GM19023 (cell line): ENCODE measurements around the gene HYAL4.
"Not testable (repeated sequence)": the region's sequence is repeated elsewhere in the genome, so short reads cannot be mapped to it uniquely, and the experiment has no call there.

Experiments
- ATAC-seq: cut with Tn5 transposase; IDR thresholded peaks from one replicate; pipeline ENCODE4 v1.9.1; 2021; ENCODE audit warnings: mild to moderate bottlenecking, moderate library complexity; ENCODE audit not compliant: unreplicated experiment

HYAL4 gene

GRCh38 chr7:123846217-123846891, 1.4 kb downstream of the HYAL4 start:
- no peak for ATAC-seq

GRCh38 chr7:123847868-123848267, 2.9 kb downstream of the HYAL4 start:
- ATAC-seq = no peak

- no peak for ATAC-seq
Observed at GRCh38 chr7:123849855-123850254, 4.9 kb downstream of the HYAL4 start.

- not testable (repeated sequence) for ATAC-seq
Observed at GRCh38 chr7:123851404-123851803, 6.4 kb downstream of the HYAL4 start.

- ATAC-seq = not testable (repeated sequence)
Observed at GRCh38 chr7:123854291-123854690, 9.3 kb downstream of the HYAL4 start.

- not testable (repeated sequence) for ATAC-seq
Observed at GRCh38 chr7:123856428-123856827, 11.5 kb downstream of the HYAL4 start.

GRCh38 chr7:123860848-123861247, 15.9 kb downstream of the HYAL4 start:
- no peak for ATAC-seq

GRCh38 chr7:123862775-123863174, 17.8 kb downstream of the HYAL4 start:
- no peak for ATAC-seq

- no peak for ATAC-seq
Observed at GRCh38 chr7:123863461-123863860, 18.5 kb downstream of the HYAL4 start.

- no peak for ATAC-seq
Observed at GRCh38 chr7:123864012-123864411, 19.0 kb downstream of the HYAL4 start.

GRCh38 chr7:123864436-123864835, 19.5 kb downstream of the HYAL4 start:
- ATAC-seq = no peak

- no peak for ATAC-seq
Observed at GRCh38 chr7:123864966-123865365, 20.0 kb downstream of the HYAL4 start.

GRCh38 chr7:123865517-123866117, 20.6 kb downstream of the HYAL4 start:
- peak; percentile 84 for ATAC-seq

GRCh38 chr7:123867225-123867624, 22.3 kb downstream of the HYAL4 start:
- ATAC-seq = no peak

- peak; percentile 86 for ATAC-seq
Observed at GRCh38 chr7:123871998-123872867, 27.3 kb downstream of the HYAL4 start.

GRCh38 chr7:123872908-123873307, 27.9 kb downstream of the HYAL4 start:
- no peak for ATAC-seq

GRCh38 chr7:123876557-123877256, 31.7 kb downstream of the HYAL4 start:
- no peak for ATAC-seq

GRCh38 chr7:123879628-123880027, 34.7 kb downstream of the HYAL4 start:
- ATAC-seq = no peak

- ATAC-seq = no peak
Observed at GRCh38 chr7:123881300-123881699, 36.3 kb downstream of the HYAL4 start.

- no peak for ATAC-seq
Observed at GRCh38 chr7:123883154-123883553, 38.2 kb downstream of the HYAL4 start.

GRCh38 chr7:123888192-123888591, 43.2 kb downstream of the HYAL4 start:
- ATAC-seq = no peak
